ENCODE measurements around the gene CAPN9. TPM values are rescaled to one million over a fixed set of nuclear protein-coding genes. Genes with fewer than 3 reads are reported as not detected.

Gene CAPN9
- total RNA-seq, 1 donor from 2014 or later: not detected

GRCh38 chr1:230826166-230826875 lies 79.1 kb downstream of the CAPN9 start:
- H3K27me3 Mint-ChIP-seq (ENCODE audit: unreplicated experiment): no peaks in the 10 kb centered on the region
- H3K27ac Mint-ChIP-seq (ENCODE audit: unreplicated experiment): peak overlapping the region; percentile 85
- no peak overlapping the region for H3K4me3 Mint-ChIP-seq (ENCODE audit: unreplicated experiment)
- peak; percentile 32 for DNase-seq (ENCODE audit: extremely low spot score, unreplicated experiment)
- H3K9me3 Mint-ChIP-seq (ENCODE audit: unreplicated experiment): no peaks in the 10 kb centered on the region
- H3K4me1 Mint-ChIP-seq (ENCODE audit: unreplicated experiment): peaks cover 67% of the 10 kb centered on the region
- H3K36me3 Mint-ChIP-seq (ENCODE audit: unreplicated experiment): no peaks in the 10 kb centered on the region
- no peak for TF ChIP-seq CTCF (IDR thresholded peaks at IDR 0.05)

- Mint-ChIP-seq H3K4me3 (ENCODE audit: unreplicated experiment) (no peak overlapping the region), H3K27ac (ENCODE audit: unreplicated experiment) (peak overlapping the region; percentile 62), H3K36me3 (ENCODE audit: unreplicated experiment) (peaks cover 2% of the 10 kb centered on the region), H3K9me3 (ENCODE audit: unreplicated experiment) (no peaks in the 10 kb centered on the region), H3K4me1 (ENCODE audit: unreplicated experiment) (peaks cover 64% of the 10 kb centered on the region), H3K27me3 (ENCODE audit: unreplicated experiment) (no peaks in the 10 kb centered on the region)
- DNase-seq (ENCODE audit: extremely low spot score, unreplicated experiment): peak; percentile 72
- TF ChIP-seq CTCF (IDR thresholded peaks at IDR 0.05): no peak
These were observed 80.0 kb downstream of the CAPN9 start for GRCh38 chr1:230827081-230827681.

GRCh38 chr1:230827801-230828200 lies 80.6 kb downstream of the CAPN9 start:
- Mint-ChIP-seq H3K27me3 (ENCODE audit: unreplicated experiment) (no peaks in the 10 kb centered on the region), H3K4me3 (ENCODE audit: unreplicated experiment) (no peak overlapping the region), H3K36me3 (ENCODE audit: unreplicated experiment) (peaks cover 2% of the 10 kb centered on the region), H3K4me1 (ENCODE audit: unreplicated experiment) (peaks cover 58% of the 10 kb centered on the region), H3K27ac (ENCODE audit: unreplicated experiment) (peak overlapping the region; percentile 62), H3K9me3 (ENCODE audit: unreplicated experiment) (peaks cover under 1% of the 10 kb centered on the region)
- no peak for TF ChIP-seq CTCF (IDR thresholded peaks at IDR 0.05)
- peak; percentile 65 for DNase-seq (ENCODE audit: extremely low spot score, unreplicated experiment)

GRCh38 chr1:230828421-230828820 lies 81.2 kb downstream of the CAPN9 start:
- no peak for TF ChIP-seq CTCF (IDR thresholded peaks at IDR 0.05)
- DNase-seq (ENCODE audit: extremely low spot score, unreplicated experiment): peak; percentile 15
- Mint-ChIP-seq H3K9me3 (ENCODE audit: unreplicated experiment) (peaks cover 4% of the 10 kb centered on the region), H3K4me1 (ENCODE audit: unreplicated experiment) (peaks cover 62% of the 10 kb centered on the region), H3K27ac (ENCODE audit: unreplicated experiment) (no peak overlapping the region), H3K36me3 (ENCODE audit: unreplicated experiment) (peaks cover 2% of the 10 kb centered on the region), H3K4me3 (ENCODE audit: unreplicated experiment) (no peak overlapping the region), H3K27me3 (ENCODE audit: unreplicated experiment) (no peaks in the 10 kb centered on the region)

GRCh38 chr1:230831771-230832170 lies 84.6 kb downstream of the CAPN9 start:
- Mint-ChIP-seq H3K4me3 (ENCODE audit: unreplicated experiment) (no peak overlapping the region), H3K36me3 (ENCODE audit: unreplicated experiment) (peaks cover 14% of the 10 kb centered on the region), H3K27ac (ENCODE audit: unreplicated experiment) (no peak overlapping the region), H3K4me1 (ENCODE audit: unreplicated experiment) (peaks cover 45% of the 10 kb centered on the region), H3K9me3 (ENCODE audit: unreplicated experiment) (peaks cover 4% of the 10 kb centered on the region), H3K27me3 (ENCODE audit: unreplicated experiment) (no peaks in the 10 kb centered on the region)
- TF ChIP-seq CTCF (IDR thresholded peaks at IDR 0.05): no peak
- peak; percentile 15 for DNase-seq (ENCODE audit: extremely low spot score, unreplicated experiment)

All from osteocyte (in vitro differentiated cells).